ENCODE results near the gene THBS2. TPM values are rescaled to one million over a fixed set of nuclear protein-coding genes. Genes with fewer than 3 reads are reported as not detected.

Gene THBS2
- total and polyA plus RNA-seq, 10 of the 15 experiments (the other 5 are each of a cell fraction or from before 2014, with no cell fraction given) = 0.07 to 0.10 TPM; not detected in 8

DNA sequence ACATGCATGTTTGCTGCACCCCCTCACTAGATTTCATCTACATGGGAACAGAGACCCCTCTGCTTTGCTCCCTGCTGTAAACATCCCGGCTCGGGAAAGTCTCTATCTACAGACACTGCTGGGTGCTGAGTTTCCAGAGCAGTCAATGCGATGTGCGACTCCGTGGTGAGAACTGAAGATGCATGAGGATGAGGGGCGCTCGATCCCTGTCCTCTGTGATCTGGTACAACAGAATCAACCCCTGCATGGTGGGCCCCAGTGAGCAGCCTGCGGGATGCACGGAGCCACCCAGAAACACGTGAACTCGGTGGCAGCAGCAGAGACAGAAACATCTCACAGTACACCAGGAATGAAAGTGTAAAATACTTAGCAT lies 83.1 kb downstream of the THBS2 start:
- CTCF ChIA-PET = no interaction called here
- intact Hi-C loops (cut with micrococcal nuclease; ENCODE audit: unreplicated experiment) = no loop called here
- H2AFZ ChIP-seq (ENCODE audit: control insufficient read depth, low read depth, low read length) = no peak overlapping the region

More for the DNA sequence above, 83.1 kb downstream of the THBS2 start:
- FAIRE-seq (no peak), DNase-seq (ENCODE audit: low read depth, low spot score) (no peak), ATAC-seq (no peak)
- SMC1A ChIA-PET (ENCODE audit: uncharacterized antibody, unreplicated experiment) = no interaction called here
- WGBS (ENCODE audit: insufficient coverage, insufficient replicate concordance, low lambda C conversion rate, missing lambda C conversion rate) = 65% methylated on average over 11 of the region's 11 CpGs
- H3K27me3 ChIP-seq (replicated peaks in 1 of 2; ENCODE audit: control insufficient read depth in 2 of 2, insufficient read depth in 2 of 2, low read length in 1 of 2) = no peaks in the 10 kb centered on the region
- no peak overlapping the region for H3K4me3 ChIP-seq
- no peak overlapping the region for H3K4me2 ChIP-seq (ENCODE audit: control insufficient read depth, insufficient read depth)
- H3K36me3 ChIP-seq (ENCODE audit: control insufficient read depth in 2 of 2, insufficient read depth in 2 of 2, low read length in 1 of 2) = no peaks in the 10 kb centered on the region
- no peaks in the 10 kb centered on the region for H3K79me2 ChIP-seq (ENCODE audit: control insufficient read depth, insufficient read depth, low read length)
- POLR2A ChIA-PET = no interaction called here
- no peaks in the 10 kb centered on the region for H4K20me1 ChIP-seq (ENCODE audit: control insufficient read depth, insufficient read depth)
- no TSS peak for BruUV-seq (replicated peaks)
- no peaks in the 10 kb centered on the region for H3K4me1 ChIP-seq (ENCODE audit: control insufficient read depth, insufficient read depth, low read length)
- no peak overlapping the region for H3K27ac ChIP-seq (ENCODE audit: control insufficient read depth, insufficient read depth)
- RAD21 ChIA-PET (ENCODE audit: unreplicated experiment) = no interaction called here
- H3K9ac ChIP-seq (ENCODE audit: control insufficient read depth, insufficient read depth, low read length) = no peak overlapping the region
- no peaks in the 10 kb centered on the region for H3K9me3 ChIP-seq (replicated peaks; ENCODE audit: control insufficient read depth, insufficient read depth, low read length)
- TF ChIP-seq ZBTB40 (IDR thresholded peaks at IDR 0.05; ENCODE audit: borderline replicate concordance) = no peak
- TF ChIP-seq SUPT20H (IDR thresholded peaks at IDR 0.05; ENCODE audit: borderline replicate concordance, control insufficient read depth, low read depth, low read length) = no peak
- TF ChIP-seq, protein P1, sequence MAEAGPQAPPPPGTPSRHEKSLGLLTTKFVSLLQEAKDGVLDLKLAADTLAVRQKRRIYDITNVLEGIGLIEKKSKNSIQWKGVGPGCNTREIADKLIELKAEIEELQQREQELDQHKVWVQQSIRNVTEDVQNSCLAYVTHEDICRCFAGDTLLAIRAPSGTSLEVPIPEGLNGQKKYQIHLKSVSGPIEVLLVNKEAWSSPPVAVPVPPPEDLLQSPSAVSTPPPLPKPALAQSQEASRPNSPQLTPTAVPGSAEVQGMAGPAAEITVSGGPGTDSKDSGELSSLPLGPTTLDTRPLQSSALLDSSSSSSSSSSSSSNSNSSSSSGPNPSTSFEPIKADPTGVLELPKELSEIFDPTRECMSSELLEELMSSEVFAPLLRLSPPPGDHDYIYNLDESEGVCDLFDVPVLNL (IDR thresholded peaks at IDR 0.05; ENCODE audit: low read depth, low read length) = no peak
- TF ChIP-seq IKZF1 (conservative IDR thresholded peaks at IDR 0.05) = no peak
- no peak for TF ChIP-seq ZNF687 (IDR thresholded peaks at IDR 0.05)
- no peak for TF ChIP-seq ASH2L (IDR thresholded peaks at IDR 0.05; ENCODE audit: borderline replicate concordance, low read depth)
- TF ChIP-seq TARDBP (IDR thresholded peaks at IDR 0.05; ENCODE audit: borderline replicate concordance) = no peak
- TF ChIP-seq USF1 (IDR thresholded peaks at IDR 0.05; ENCODE audit: borderline replicate concordance, extremely low read length, insufficient read depth, low read depth, low read length) = no peak
- TF ChIP-seq NFXL1 (IDR thresholded peaks at IDR 0.05; ENCODE audit: borderline replicate concordance) = no peak
- TF ChIP-seq ZBED1 (IDR thresholded peaks at IDR 0.05; ENCODE audit: borderline replicate concordance) = no peak
- TF ChIP-seq RELA (IDR thresholded peaks at IDR 0.05; ENCODE audit: borderline replicate concordance, partially characterized antibody) = no peak
- TF ChIP-seq, protein P2, sequence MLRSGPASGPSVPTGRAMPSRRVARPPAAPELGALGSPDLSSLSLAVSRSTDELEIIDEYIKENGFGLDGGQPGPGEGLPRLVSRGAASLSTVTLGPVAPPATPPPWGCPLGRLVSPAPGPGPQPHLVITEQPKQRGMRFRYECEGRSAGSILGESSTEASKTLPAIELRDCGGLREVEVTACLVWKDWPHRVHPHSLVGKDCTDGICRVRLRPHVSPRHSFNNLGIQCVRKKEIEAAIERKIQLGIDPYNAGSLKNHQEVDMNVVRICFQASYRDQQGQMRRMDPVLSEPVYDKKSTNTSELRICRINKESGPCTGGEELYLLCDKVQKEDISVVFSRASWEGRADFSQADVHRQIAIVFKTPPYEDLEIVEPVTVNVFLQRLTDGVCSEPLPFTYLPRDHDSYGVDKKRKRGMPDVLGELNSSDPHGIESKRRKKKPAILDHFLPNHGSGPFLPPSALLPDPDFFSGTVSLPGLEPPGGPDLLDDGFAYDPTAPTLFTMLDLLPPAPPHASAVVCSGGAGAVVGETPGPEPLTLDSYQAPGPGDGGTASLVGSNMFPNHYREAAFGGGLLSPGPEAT (IDR thresholded peaks at IDR 0.05; ENCODE audit: low read depth) = no peak
- in situ Hi-C loops (cut with MboI) = no loop called here

All from GM12878 (cell line).